Astrocyte of the hippocampus (primary cell): Measurements from ENCODE around the gene COMMD4.
A peak's percentile ranks its signal among the peaks of the same experiment; 100 is the strongest.
"Not testable (repeated sequence)": the region's sequence is repeated elsewhere in the genome, so short reads cannot be mapped to it uniquely, and the experiment has no call there.

ENCODE experiments used
- DNase-seq: peaks from one replicate; pipeline ENCODE4 v3.0.0; 2011; ENCODE audit warnings: low read depth, low spot score

Gene COMMD4

DNA sequence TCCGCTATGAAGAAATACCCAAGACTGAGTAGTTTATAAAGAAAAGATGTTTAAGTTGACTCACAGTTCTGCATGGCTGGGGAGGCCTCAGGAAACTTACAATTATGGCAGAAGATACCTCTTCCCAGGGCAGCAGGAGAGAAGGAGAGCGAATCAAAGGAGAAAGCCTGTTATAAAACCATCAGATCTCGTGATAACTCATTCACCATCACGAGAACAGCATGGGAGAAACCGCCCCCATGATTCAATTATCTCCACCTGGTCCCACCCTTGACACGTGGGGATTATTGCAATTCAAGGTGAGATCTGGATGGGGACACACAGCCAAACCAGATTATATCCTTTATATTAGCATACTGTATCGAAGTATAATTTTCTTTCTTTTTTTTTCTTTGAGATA, 3.8 kb upstream of the COMMD4 start:
- not testable (repeated sequence) for DNase-seq

DNA sequence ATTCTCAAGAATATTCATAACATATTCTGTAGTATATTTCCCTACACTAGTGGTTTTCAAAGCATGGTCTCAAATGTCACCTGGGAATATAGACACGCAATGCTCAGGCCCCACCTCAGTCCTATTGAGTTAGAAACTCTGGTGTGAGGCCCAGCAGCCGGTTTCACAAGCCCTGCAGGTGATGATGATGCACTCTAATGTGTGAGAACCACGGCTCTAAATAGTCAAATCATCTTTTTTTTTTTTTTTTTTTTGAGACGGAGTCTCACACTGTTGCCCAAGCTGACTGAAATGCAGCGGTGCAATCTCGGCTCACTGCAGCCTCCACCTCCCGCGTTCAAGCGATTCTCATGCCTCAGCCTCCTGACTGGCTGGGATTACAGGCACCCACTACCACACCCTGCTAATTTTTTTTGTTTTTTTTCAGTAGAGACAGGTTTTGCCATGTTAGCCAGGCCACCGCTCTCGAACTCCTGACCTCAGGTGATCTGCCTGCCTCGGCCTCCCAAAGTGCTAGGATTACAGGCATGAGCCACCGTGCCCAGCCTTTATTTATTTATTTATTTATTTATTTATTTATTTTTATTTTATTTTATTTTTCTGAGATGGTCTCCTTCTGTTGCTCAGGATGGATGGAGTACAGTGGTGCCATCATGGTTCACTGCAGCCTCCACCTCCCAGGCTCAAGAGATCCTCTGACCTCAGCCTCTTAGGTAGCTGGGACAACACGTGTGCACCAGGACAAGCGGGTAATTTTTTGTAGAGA, 2.0 kb upstream of the COMMD4 start:
- not testable (repeated sequence) for DNase-seq

DNA sequence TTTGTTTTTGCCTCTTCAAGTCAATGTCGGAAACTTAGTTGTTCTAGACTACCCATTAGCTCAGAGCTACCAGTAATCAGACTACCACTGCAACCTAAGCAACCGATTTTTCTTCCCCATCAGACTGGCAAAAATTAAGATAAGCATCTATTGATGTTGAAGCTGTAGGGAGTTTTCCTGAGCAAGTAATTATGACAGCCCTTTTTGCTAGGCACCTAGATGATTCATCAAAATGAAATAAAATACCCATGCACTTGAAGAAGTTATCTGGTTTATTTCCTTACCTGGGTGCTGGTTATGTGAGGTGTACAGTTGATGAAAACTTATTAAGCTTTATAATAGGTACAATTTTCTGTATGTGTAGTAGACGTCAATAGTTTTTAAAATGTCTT, 554 bp upstream of the COMMD4 start:
- DNase-seq, result no peak

DNA sequence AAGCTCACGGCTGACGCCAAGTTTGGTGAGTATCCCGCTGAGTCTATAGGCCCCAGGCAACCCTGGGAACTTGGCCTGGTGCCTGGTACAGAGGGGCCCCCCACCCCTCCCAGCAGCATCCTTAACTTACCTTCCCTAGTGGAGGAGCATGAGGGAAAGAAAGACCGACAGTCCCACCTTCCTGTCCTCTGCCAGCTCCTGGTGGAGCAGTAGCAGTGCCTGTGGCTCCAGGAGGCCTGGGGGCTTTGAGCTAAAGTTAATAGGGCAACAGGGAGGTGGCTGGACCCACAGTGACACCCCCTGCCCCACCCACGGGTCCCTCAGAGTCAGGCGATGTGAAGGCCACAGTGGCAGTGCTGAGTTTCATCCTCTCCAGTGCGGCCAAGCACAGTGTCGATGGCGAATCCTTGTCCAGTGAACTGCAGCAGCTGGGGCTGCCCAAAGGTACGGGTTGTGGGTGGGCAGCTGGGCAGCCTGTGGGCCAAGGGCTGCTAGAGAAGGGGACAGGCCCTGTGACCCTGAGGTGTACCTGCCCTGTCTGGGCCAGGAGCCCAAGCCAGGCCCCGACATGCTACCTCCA, 2.9 kb downstream of the COMMD4 start:
- no peak for DNase-seq

DNA sequence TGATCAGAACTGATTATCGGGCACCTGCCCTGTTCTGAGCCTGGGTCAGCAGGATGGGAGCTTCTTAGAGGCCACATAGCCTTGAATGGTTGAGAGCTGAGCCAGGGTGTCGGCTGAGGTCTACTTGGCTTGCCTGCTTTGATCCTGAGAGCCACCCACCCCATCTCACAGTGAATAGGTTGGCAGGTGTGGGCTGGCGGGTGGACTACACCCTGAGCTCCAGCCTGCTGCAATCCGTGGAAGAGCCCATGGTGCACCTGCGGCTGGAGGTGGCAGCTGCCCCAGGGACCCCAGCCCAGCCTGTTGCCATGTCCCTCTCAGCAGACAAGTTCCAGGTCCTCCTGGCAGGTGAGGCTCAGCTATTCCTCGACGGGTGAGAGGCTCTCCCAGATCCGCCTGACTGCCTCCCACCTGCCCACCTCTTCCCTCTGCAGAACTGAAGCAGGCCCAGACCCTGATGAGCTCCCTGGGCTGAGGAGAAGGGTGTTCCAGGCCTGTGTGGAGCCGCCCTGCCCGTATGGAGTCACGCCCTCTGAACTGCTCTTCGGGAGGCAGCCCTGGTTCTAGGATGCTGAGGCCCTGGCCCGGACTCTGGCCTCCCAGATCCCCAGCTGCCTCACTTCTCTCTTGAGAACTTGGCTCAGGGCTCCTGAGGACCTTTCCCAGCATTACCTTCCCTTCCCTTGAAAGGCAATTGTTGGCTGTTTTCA, 3.8 kb downstream of the COMMD4 start:
- no peak for DNase-seq

DNA sequence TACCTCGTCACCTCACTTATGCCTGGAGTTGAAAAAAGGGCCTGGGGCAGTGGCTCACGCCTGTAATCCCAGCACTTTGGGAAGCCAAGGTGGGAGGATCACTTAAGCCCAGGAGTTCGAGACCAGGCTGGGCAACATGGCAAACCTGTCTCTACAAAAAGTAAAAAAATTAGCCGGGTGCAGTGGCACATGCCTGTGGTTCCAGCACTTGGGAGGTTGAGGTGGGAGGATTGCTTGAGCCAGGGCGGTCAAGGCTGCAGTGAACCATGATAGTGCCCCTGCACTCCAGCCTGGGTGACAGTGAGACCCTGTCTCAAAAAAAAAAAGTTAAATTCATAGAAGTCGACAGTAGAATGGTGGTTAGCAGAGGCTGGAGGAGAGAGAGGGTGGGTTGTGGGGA, 6.4 kb downstream of the COMMD4 start:
- DNase-seq, result no peak

DNA sequence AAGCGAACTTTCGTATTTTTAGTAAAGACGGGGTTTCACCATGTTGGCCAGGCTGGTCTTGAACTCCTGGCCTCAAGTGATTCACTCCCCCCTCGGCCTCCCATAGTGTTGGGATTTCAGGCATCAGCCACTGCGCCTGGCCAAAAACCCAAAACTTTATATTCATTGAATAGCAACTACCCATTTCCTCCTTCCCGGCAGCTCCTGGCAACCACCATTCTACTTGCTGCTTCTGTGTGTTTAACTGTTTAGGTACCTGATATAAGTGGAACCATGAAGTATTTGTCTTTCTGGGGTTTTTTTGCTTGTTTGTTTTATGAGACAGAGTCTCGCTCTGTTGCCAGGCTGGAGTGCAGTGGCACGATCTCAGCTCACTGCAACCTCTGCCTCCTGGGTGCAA, 8.1 kb downstream of the COMMD4 start:
- DNase-seq, result not testable (repeated sequence)

DNA sequence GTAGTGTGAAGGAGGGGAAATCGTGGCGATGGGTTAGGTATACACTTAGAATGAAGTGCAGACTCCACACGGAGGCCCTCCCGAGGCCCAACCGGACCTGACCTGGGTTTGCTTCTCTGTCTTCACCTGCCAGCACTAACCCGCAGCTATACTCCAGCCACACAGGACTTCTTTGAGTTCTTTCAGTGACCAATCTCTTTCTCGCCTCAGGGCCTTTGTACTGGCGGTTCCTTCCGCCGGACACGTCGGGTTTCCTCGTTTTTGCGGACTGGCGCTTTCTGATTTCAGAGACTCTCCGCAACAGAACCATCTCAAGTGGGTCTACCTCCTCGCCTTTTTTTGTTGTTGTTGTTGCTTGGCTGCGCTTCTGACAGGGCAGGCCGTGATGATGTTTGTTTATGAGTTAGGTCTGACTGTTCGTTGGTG, 10.9 kb downstream of the COMMD4 start, which contains the start of gene NEIL1:
Gene NEIL1, plus strand, starts transcription at position 244 of the 426 bp plus-strand sequence. CDS start 1,867 bp downstream, outside the sequence.
- DNase-seq, result peak; percentile 21

DNA sequence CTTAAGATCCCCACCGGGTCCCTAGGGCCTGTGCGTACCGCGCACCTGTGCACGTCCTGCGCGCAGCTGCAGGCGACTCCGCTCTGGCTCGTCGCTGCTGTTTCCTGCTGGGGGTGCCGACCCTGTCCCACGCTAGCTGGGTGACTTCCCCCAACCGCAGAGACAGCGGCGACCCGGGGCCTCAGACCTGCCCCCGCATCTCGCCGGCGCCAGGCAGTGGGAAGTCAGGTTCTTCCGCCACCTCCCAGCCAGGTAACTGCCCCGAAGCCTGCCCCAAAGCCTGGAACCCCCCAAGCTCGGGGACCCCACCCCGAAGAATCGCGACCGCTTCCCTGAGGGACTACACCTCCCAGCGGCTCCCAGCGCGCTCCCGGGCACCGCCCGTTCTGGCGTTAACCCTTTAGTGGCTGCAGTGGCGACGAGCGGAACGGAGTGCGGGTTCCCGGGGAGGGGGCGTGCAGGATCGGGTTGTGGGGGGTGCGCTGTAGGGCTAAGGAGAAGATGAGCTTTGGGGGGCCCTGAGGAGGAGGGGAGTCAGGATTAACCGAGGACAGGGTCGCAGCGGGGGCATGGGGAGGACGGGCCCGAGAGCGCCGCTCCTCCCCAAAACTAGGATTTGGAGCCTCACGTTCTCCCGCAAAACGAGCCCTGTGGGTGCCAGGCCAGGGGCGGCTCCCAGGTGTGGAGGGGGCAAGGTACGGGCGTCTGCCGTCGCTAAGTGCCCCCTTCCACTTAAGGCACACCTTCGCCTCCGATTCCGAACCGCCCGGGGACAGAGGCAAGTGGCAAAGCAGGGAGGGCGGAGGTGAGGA, 11.6 kb downstream of the COMMD4 start:
- peak; percentile 70 for DNase-seq

DNA sequence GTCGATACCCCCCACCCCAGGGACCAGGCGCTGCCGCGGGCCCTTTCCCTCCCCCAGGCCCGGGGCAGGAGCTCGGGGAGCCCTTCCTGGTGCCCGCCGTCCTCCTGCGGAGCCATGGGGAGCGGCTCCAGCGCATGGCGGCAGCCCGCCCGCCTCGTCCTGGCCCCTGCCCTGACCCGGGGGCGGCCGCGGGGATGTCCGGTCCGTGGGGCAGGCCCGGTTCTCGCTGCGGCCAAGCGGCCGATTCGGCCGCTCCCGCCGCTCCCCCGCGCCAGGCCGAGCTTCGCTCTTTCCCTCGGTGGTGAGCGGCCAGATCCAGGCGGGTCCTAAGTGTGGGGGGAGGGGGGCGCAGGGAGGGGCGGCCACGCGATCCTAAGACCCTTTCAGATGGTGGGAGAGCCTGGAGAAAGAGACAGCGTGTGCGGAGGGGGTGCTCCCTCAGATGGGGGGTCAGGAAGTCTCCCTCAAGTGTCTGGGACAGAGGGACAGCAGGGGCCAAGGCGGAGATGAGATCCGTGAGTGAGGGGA, 12.2 kb downstream of the COMMD4 start:
- peak; percentile 39 for DNase-seq

DNA sequence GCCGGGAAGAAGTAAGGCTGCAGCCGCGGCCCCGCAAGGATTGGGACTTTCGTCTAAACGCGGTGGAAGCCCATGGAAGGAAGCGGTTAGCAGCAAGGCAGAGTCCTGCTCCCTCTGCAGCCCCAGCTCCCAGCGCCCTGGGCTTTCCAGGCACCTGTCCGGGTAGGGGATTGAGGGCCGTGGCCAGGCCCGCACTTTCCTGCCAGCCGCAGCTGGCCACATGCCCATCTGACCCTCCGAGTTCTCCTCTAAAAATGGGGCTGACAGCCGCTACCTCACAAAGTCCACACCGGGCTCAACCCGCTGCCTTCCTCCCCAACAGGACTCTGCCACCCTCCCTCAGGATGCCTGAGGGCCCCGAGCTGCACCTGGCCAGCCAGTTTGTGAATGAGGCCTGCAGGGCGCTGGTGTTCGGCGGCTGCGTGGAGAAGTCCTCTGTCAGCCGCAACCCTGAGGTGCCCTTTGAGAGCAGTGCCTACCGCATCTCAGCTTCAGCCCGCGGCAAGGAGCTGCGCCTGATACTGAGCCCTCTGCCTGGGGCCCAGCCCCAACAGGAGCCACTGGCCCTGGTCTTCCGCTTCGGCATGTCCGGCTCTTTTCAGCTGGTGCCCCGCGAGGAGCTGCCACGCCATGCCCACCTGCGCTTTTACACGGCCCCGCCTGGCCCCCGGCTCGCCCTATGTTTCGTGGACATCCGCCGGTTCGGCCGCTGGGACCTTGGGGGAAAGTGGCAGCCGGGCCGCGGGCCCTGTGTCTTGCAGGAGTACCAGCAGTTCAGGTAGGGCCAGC, 12.9 kb downstream of the COMMD4 start:
- DNase-seq, result peak; percentile 30

DNA sequence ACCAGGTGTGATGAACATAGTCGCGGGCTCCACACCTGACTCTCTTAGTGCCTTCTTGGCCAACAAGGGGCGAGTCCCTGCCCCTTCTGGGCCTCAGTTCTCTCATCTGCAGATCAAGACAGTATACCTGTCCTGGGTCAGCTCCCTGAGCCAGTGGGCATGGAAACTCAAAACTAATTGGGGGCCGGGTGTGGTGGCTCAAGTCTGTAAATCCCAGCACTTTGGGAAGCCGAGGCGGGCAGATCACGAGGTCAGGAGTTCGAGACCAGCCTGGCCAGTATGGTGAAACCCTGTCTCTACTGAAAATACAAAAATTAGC, 13.4 kb downstream of the COMMD4 start:
- DNase-seq, result not testable (repeated sequence)

DNA sequence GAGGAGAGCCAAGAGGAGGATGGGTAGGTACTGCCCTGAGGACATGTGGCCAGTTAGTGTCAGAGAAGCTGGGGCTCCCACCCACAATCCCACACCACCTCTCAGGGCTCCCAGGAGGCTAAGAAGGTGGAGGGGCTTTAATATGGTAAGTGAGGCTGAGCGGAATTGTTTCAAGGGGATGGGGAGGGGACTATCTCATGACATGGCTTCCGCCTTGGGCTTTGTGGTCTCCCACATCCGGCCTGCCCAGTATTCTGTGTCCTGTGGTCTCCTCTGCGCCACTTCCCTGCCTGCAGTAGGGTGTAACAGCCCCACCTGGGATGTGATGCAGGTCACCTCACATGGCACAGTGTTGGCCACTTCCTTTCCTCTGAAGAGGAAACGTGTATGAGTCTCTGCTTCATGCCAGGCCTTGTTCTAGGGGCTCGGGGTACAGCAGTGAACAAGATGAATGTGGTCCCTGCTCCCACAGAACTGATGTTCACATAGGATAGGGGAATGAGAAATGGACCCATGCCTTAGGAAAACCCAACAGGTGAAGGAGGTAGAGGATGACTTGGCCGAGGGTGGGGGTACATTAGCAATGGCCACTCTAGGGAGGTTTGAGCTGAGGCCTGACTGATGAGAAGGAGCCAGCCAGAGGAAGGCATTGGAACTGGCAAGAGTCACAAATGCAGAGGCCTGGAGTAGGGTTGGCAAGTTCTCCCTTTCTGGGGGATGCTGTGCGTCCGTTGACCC, 14.2 kb downstream of the COMMD4 start:
- DNase-seq, result no peak

DNA sequence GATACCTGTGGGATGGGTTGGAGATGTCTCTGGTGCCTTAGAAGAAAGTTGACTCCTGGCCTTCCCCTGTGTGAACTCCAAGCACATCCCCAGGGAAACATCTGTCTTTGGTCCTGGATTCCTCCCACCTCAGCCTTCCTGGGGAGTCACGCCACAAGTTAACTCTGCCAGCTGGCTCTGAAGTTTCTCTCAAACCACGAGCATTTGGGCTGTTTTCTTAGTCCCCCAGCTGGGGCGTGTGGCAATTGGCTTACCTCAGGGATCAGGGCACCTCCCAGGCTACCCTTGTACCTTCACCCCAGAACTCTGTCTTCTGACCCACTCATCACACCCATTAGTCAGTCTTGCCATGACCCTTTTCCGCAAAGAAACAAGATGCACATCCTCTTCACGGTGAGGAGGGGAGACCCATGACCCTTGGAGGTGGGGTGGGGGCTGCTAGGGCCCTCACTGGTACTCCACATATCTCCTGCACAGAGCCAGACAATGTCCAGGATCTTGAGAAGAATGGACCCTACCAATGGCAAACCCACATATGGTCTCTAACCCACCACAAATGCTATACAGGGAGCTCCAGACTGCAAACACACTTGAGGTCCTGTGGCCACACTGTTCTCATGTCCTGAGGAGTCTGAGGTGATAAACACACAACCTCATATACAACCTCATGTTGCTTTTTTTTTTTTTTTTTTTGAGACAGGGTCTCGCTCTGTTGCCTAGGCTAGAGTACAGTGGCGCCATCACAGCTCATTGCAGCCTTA, 14.9 kb downstream of the COMMD4 start:
- no peak for DNase-seq

DNA sequence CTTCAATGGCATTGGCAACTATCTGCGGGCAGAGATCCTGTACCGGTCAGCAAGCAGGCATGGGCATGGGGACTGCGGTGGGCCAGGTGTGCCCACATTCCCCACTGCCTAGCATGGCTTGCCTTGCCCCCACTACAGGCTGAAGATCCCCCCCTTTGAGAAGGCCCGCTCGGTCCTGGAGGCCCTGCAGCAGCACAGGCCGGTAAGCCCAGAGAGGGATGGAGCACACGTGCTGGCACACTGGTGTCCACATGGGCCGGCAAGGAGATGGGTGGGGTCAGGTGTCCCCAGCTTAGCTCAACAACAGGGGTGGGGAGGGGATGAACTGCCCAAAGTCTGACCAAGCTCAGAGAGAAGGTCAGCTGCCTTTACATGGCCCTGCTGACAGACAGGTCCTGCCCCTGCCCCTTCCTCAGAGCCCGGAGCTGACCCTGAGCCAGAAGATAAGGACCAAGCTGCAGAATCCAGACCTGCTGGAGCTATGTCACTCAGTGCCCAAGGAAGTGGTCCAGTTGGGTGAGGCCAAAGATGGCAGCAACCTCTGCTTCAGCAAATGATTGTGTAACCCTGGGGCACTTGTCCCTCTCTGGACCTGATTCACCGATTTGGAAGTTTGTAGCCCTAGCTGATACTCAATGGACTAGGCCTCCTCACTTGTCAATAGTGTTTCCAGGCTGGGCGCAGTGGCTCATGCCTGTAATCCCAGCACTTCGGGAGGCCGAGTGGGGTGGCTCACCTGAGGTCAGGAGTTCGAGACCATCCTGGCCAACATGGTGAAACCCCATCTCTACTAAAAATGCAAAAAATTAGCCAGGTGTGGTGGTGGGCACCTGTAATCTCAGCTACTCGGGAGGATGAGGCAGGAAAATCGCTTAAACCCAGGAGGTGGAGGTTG, 16.6 kb downstream of the COMMD4 start:
- DNase-seq, result no peak

DNA sequence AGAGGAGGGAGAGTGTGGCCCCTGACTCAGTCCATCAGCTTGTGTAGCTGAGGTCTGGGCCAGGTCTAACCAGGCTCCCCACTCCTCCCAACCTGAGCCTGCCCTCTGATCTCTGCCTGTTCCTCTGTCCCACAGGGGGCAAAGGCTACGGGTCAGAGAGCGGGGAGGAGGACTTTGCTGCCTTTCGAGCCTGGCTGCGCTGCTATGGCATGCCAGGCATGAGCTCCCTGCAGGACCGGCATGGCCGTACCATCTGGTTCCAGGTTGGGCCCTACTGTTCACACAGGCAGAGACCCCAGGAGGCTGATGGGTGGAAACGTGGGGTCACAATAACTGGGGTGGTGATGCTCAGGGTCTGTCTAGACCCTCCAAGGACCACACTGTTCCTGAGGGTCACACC, 17.7 kb downstream of the COMMD4 start:
- DNase-seq, result no peak

DNA sequence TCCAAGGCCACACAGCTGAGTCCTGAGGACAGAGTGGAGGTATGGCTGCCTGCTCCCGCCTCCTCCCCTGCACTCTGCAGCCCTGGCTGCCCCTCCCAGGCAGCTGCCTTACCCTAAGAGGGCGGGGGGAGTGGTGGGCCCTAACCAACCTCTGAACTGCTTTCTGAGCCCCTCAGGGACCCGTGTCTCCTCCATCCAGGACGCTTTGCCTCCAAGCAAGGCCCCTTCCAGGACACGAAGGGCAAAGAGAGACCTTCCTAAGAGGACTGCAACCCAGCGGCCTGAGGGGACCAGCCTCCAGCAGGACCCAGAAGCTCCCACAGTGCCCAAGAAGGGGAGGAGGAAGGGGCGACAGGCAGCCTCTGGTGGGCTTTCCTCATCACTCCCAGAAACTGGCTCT, 18.6 kb downstream of the COMMD4 start:
- no peak for DNase-seq

DNA sequence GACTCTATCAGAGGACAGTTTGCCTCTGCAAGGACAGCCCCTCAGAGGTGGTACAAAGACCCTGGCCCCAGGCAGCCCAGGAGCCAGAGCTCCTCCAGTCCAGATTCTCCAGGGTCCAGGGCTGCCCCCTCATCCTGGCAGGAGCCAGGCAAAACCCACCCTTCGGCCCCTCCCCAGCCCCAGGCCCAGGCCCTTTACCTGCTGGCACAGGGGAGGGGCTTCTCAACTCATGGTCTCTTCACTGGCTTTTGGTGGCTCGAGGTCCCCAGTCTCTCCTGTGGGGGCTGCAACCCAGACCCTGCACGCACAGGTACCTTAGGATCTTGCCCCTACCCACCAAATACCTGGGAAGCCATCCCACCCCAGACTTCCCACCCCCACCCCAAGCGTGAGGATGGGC, 19.5 kb downstream of the COMMD4 start:
- no peak for DNase-seq
